BLaER1 (cell line): ENCODE results near the gene DIP2B.

Experiments used
- H3K27ac ChIP-seq: shearing (Covaris generic); formaldehyde crosslinking; 2 replicates; pipeline ENCODE4 v1.8.1; 2022
- H3K27me3 ChIP-seq: shearing (Covaris generic); formaldehyde crosslinking; 2 replicates; pipeline ENCODE4 v1.8.1; 2022
- H3K36me3 ChIP-seq: shearing (Covaris generic); formaldehyde crosslinking; 2 replicates; pipeline ENCODE4 v1.8.1; 2022
- H3K4me1 ChIP-seq: shearing (Covaris generic); formaldehyde crosslinking; 2 replicates; pipeline ENCODE4 v1.8.1; 2022
- H3K4me2 ChIP-seq: shearing (Covaris generic); formaldehyde crosslinking; 2 replicates; pipeline ENCODE4 v1.8.1; 2022
- H3K4me3 ChIP-seq: shearing (Covaris generic); formaldehyde crosslinking; 2 replicates; pipeline ENCODE4 v1.8.1; 2022
- H3K9ac ChIP-seq: shearing (Covaris generic); formaldehyde crosslinking; 2 replicates; pipeline ENCODE4 v1.8.1; 2022
- H3K9me3 ChIP-seq: shearing (Covaris generic); formaldehyde crosslinking; 2 replicates; pipeline ENCODE4 v1.8.1; 2022
- H4K20me1 ChIP-seq: shearing (Covaris generic); formaldehyde crosslinking; 2 replicates; pipeline ENCODE4 v1.8.1; 2022
- Cebpa-rat ChIP-seq: shearing (Covaris generic); IDR thresholded peaks from 2 replicates; pipeline ENCODE4 v1.8.1; 2022

Gene DIP2B

DNA sequence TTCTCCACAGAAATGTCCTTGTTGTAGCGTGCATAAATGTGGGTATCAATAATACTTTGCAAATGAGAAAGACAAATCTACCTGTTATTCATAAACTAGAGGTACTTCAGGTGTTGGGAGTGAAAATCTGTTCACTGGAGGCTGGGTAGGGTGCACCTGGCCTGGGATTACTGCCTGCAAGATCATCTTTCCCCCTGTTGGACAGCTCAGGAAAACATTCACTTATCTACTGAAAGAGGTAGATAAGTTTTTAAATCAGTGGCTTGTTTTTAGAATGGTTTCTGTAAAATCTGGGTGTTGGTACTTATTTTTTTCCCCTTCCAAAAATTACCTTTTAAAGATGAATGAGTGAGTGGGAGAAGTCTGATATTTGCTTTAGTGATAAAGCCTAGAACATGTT, 95.6 kb downstream of the DIP2B start:
- peaks cover 64% of the 10 kb centered on the region for H4K20me1 ChIP-seq
- no peak overlapping the region for H3K27ac ChIP-seq
- H3K27me3 ChIP-seq, result no peaks in the 10 kb centered on the region
- H3K9me3 ChIP-seq, result peaks cover 3% of the 10 kb centered on the region; the same call in 1 of the 2 replicates
- peaks cover 20% of the 10 kb centered on the region for H3K36me3 ChIP-seq
- no peak overlapping the region for H3K9ac ChIP-seq
- no peak overlapping the region for H3K4me2 ChIP-seq
- TF ChIP-seq Cebpa-rat, result no peak
- peaks cover 9% of the 10 kb centered on the region for H3K4me1 ChIP-seq
- no peak overlapping the region for H3K4me3 ChIP-seq

DNA sequence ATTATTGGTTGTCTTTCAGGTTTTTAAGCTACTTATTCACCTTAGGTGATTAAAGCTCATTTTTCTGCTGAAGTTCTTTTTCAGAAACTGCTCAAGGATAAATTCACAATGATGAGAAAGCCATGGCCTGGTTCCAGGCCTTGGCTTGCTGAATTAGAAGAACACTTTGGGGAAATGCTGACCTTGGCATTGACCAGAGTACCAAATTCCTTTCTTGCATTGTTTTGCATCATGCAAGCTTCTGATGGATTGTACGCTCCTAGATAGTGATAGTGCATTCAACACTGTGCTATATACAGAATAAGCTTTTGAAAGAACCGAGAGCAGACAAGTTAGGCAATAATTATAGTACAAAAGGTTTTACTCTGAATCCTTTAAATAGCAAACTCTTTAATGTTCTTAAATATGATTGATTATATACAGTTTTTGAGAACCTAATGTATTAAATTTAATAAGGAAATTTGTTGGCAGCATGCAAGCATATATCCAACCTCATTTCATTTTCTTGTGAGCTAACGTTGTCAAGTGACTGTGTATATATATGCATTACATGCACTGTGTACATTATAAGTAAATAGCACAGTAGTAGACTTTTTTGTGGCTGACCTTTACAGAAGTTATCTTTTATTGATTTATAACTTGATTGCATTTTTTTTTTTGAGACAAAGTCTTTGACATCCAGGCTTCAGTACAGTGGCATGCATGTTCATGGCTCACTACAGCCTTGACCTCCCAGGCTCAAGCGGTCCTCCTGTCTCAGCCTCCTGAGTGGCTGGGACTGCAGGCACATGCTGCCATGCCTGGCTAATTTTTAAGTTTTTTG, 99.2 kb downstream of the DIP2B start:
- H3K4me3 ChIP-seq, result no peak overlapping the region
- H3K27ac ChIP-seq, result no peak overlapping the region
- no peak overlapping the region for H3K9ac ChIP-seq
- H3K4me2 ChIP-seq, result no peak overlapping the region
- peaks cover 3% of the 10 kb centered on the region; the same call in 1 of the 2 replicates for H3K9me3 ChIP-seq
- H3K36me3 ChIP-seq, result peaks cover 29% of the 10 kb centered on the region
- H3K4me1 ChIP-seq, result no peaks in the 10 kb centered on the region
- no peak for TF ChIP-seq Cebpa-rat
- peaks cover 53% of the 10 kb centered on the region for H4K20me1 ChIP-seq
- H3K27me3 ChIP-seq, result no peaks in the 10 kb centered on the region

DNA sequence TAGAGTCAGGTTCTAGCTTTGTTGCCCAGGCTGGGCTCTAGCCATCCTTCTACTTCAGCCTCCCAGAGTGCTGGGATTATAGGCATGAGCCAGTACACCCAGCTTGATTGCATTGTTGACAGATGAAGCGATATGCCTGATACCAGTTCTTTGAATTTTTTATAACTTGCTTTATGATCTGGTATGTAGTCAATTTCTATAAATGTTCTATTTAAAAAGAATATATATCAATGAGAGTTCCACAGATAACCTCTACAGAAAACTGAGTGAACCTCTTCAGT, 99.8 kb downstream of the DIP2B start:
- Histone ChIP-seq H4K20me1 (peaks cover 48% of the 10 kb centered on the region), H3K27ac (no peak overlapping the region), H3K4me1 (no peaks in the 10 kb centered on the region), H3K9me3 (peaks cover 3% of the 10 kb centered on the region; the same call in 1 of the 2 replicates), H3K9ac (no peak overlapping the region), H3K27me3 (no peaks in the 10 kb centered on the region), H3K36me3 (peaks cover 29% of the 10 kb centered on the region), H3K4me3 (no peak overlapping the region), H3K4me2 (no peak overlapping the region)
- TF ChIP-seq Cebpa-rat, result no peak

DNA sequence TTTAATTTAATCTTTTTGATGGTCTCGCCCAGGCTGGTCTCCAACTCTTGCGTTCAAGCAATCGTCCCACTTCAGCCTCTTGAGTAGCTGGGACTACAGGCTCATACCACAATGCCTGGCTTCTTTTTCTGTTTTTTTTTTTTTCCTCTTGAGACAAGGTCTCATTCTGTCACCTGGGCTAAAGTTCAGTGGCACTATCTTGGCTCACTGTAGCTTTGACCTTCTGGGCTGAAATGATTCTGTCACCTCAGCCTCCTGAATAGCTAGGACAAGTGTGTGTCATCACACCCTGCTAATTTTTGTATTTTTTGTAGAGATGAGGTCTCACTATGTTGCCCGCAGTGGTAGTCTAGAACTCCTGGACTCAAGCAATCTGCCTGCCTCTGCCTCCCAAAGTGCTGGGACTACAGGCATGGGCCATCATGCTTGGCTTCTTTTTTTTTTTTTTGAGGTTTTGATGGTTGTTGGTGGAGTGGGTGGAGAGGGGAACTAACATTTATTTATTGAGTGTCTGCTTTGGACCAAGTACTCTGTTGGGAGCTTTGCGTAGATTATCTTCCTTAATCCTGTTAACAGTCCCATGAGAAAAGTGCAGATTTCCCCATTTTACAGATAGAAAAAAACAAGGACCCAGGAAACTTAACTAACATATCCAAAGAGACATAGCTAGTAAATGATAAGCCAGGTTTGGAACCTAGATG, 102.0 kb downstream of the DIP2B start:
- Histone ChIP-seq H3K27ac (no peak overlapping the region), H3K4me2 (no peak overlapping the region), H4K20me1 (peaks cover 62% of the 10 kb centered on the region), H3K27me3 (no peaks in the 10 kb centered on the region), H3K9ac (no peak overlapping the region), H3K36me3 (peaks cover 23% of the 10 kb centered on the region), H3K4me3 (no peak overlapping the region), H3K4me1 (peaks cover 16% of the 10 kb centered on the region), H3K9me3 (peaks cover 3% of the 10 kb centered on the region; the same call in 1 of the 2 replicates)
- TF ChIP-seq Cebpa-rat, result no peak

DNA sequence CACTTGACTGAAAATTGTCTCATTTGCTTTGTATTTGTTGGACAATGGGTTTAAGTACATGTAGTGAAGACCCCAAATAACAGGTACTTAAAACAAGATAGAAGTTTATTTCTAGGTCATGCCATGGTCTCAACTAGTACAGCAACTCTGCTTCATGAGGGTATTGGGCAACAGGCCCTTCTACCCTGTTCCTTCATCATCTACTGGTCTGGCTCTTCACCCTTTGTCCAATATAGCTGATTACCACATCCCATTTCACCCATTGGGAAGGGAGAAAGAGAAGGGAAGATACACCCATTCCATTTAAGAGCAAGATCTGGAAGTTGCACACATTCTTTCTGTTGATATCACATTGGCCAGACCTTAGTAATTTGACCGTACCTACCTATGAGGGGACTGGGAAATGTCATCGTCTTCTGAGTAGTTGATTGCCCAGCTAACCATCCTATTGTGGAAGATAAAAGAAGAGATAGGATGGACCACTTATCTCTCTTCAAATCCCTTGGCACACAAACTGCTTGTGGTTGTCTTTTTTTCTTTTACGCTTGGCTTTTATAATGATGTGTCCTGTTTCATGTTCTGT, 104.6 kb downstream of the DIP2B start:
- H3K36me3 ChIP-seq, result peaks cover 26% of the 10 kb centered on the region
- H3K4me1 ChIP-seq, result peaks cover 16% of the 10 kb centered on the region
- no peak overlapping the region for H3K27ac ChIP-seq
- no peak overlapping the region for H3K9ac ChIP-seq
- H3K4me2 ChIP-seq, result no peak overlapping the region
- H3K27me3 ChIP-seq, result no peaks in the 10 kb centered on the region
- no peak overlapping the region for H3K4me3 ChIP-seq
- no peak for TF ChIP-seq Cebpa-rat
- no peaks in the 10 kb centered on the region for H3K9me3 ChIP-seq
- peaks cover 75% of the 10 kb centered on the region for H4K20me1 ChIP-seq

DNA sequence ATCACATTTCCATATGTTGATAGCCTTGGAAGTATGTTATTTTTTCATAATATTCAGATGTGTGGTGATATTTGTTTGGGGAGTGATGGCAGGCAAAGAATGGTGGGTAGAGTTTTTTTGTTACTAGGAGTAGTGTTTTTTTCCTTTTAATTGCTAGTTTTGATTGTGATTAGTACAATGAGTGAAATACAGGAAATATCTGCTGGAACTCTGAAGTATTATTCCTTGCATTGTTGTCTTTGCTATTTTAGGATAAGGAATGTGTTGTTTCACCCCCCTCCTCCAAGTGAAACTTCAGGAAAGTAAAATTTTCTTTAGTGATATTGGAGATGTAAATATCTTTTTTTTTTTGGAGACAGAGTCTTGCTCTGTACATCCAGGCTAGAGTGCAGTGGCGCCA, 105.4 kb downstream of the DIP2B start:
- no peaks in the 10 kb centered on the region for H3K9me3 ChIP-seq
- TF ChIP-seq Cebpa-rat, result no peak
- H3K27me3 ChIP-seq, result no peaks in the 10 kb centered on the region
- H4K20me1 ChIP-seq, result peaks cover 75% of the 10 kb centered on the region
- H3K4me1 ChIP-seq, result peaks cover 16% of the 10 kb centered on the region
- peaks cover 21% of the 10 kb centered on the region for H3K36me3 ChIP-seq
- H3K9ac ChIP-seq, result no peak overlapping the region
- H3K27ac ChIP-seq, result no peak overlapping the region
- H3K4me3 ChIP-seq, result no peak overlapping the region
- no peak overlapping the region for H3K4me2 ChIP-seq

DNA sequence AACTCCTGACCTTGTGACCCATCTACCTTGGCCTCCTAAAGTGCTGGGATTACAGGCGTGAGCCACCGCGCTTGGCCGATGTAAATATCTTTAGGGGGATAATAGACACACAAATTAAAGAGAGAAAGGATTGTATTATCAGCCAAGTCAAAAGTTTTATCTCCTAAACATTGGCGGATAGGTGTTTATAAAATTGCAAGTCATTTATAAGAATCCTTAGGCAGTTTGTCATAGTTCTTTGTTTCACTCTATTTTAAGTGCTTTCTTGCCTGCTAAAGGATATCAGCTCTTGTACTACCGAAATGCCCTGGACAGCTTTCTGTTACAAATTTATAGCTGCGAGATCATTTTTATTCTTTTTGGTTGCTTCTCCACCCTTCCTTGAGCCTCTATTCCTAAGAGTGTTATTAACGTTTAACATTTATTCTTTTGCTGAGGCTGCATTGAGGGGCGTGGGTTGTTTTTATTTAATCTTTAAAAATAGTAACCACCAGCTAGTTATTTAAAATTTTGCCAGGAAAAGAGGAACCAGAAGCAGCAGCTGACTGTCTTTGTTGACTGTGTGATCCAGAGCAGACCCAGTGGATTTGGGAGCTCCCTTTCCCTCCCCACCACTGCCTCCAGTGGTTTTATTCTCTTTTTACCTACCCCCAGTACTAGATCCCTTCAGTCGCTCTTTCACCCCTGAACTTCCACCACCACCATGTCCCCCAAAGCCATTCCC, 106.4 kb downstream of the DIP2B start:
- peaks cover 16% of the 10 kb centered on the region for H3K4me1 ChIP-seq
- no peaks in the 10 kb centered on the region for H3K27me3 ChIP-seq
- H3K27ac ChIP-seq, result no peak overlapping the region
- no peak overlapping the region for H3K4me3 ChIP-seq
- H4K20me1 ChIP-seq, result peaks cover 75% of the 10 kb centered on the region
- no peaks in the 10 kb centered on the region for H3K9me3 ChIP-seq
- TF ChIP-seq Cebpa-rat, result no peak
- no peak overlapping the region for H3K9ac ChIP-seq
- peaks cover 11% of the 10 kb centered on the region; the same call in 1 of the 2 replicates for H3K36me3 ChIP-seq
- peak overlapping the region; percentile 39 for H3K4me2 ChIP-seq

DNA sequence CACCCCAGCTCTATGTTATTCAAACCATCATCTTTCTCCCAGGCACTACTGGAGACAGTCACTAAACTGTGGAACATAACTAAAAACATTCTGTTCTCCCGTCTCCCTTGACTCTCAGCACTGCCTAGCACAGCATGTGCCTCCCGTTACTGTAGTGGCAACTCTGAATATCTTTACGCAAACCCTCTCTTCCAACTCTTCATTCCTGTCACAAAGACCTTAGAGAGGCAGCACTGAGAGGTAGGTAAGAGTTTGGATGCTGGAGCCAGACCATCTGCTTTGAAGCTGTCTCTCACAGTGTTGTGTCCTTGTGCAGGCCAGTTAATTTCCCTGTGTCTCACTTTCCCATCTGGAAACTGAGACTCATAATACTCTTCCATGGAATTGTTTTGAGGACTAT, 108.1 kb downstream of the DIP2B start:
- Histone ChIP-seq H3K36me3 (peaks cover 11% of the 10 kb centered on the region; the same call in 1 of the 2 replicates), H4K20me1 (peaks cover 64% of the 10 kb centered on the region), H3K4me1 (peaks cover 16% of the 10 kb centered on the region), H3K27ac (no peak overlapping the region), H3K9ac (no peak overlapping the region), H3K4me3 (no peak overlapping the region), H3K27me3 (no peaks in the 10 kb centered on the region), H3K9me3 (no peaks in the 10 kb centered on the region), H3K4me2 (no peak overlapping the region)
- no peak for TF ChIP-seq Cebpa-rat

DNA sequence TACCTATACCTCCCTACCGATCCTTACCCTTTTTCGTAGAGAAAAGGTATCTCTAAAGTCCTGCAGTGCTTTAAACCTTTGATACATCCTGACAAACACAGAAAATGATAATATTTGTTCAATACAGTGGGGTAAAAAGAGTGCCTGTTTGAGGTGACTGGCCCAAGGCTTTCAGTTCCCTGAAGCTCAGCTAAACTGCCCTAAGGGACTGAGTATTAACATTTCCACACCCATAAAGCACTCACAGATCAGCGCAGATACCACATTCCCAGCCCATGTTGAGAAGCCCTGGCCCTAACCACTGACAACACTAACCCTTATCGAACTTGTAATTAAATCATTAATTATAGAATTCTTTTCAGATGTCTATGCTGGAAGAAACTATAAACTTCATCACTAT, 108.7 kb downstream of the DIP2B start:
- Histone ChIP-seq H3K4me3 (no peak overlapping the region), H3K36me3 (peaks cover 11% of the 10 kb centered on the region; the same call in 1 of the 2 replicates), H3K4me1 (peaks cover 16% of the 10 kb centered on the region), H3K27me3 (no peaks in the 10 kb centered on the region), H3K27ac (no peak overlapping the region), H4K20me1 (peaks cover 68% of the 10 kb centered on the region), H3K9ac (no peak overlapping the region), H3K4me2 (no peak overlapping the region), H3K9me3 (no peaks in the 10 kb centered on the region)
- TF ChIP-seq Cebpa-rat, result no peak
